Measurements from ENCODE around the gene LRRN4. TPM values are rescaled to one million over a fixed set of nuclear protein-coding genes. Genes with fewer than 3 reads are reported as not detected.

The LRRN4 gene
- total RNA-seq, 1 experiment from 2014 or later: 0.72 TPM

DNA sequence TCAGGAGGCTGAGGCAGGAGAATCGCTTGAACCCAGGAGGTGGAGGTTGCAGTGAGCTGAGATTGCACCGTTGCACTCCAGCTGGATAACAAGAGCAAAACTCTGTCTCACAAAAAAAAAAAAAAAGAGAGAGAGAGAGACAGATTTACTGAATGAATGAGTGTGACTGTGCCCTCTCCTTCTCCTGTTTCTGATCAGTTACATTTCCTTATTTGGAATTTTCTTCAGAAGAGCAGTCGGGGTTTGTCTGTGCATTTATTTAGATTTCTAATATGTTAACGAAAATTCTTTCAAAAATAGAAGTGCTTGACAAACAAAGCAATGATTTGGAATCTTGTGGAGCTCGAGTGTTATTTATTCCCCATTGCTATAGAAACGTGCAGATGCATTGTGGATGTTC, 6.4 kb upstream of the LRRN4 start:
- no peaks in the 10 kb centered on the region for H3K79me2 ChIP-seq (ENCODE audit: low read depth)
- no peak for DNase-seq
- no peaks in the 10 kb centered on the region for H4K20me1 ChIP-seq (ENCODE audit: insufficient read depth)
- POLR2A ChIA-PET (ENCODE audit: unreplicated experiment): no interaction called here
- no TSS peak for BruUV-seq (replicated peaks)
- H3K9me2 ChIP-seq (ENCODE audit: insufficient read depth): peaks cover 3% of the 10 kb centered on the region; the same call in 1 of the 2 replicates
- H3K9me3 ChIP-seq (ENCODE audit: insufficient read depth, low read depth): no peaks in the 10 kb centered on the region; the same call in 1 of the 2 replicates
- intact Hi-C loops (cut with micrococcal nuclease; ENCODE audit: unreplicated experiment): no loop called here
- no peak overlapping the region for H2AFZ ChIP-seq
- H3K4me2 ChIP-seq: no peak overlapping the region
- TF ChIP-seq, protein P1, sequence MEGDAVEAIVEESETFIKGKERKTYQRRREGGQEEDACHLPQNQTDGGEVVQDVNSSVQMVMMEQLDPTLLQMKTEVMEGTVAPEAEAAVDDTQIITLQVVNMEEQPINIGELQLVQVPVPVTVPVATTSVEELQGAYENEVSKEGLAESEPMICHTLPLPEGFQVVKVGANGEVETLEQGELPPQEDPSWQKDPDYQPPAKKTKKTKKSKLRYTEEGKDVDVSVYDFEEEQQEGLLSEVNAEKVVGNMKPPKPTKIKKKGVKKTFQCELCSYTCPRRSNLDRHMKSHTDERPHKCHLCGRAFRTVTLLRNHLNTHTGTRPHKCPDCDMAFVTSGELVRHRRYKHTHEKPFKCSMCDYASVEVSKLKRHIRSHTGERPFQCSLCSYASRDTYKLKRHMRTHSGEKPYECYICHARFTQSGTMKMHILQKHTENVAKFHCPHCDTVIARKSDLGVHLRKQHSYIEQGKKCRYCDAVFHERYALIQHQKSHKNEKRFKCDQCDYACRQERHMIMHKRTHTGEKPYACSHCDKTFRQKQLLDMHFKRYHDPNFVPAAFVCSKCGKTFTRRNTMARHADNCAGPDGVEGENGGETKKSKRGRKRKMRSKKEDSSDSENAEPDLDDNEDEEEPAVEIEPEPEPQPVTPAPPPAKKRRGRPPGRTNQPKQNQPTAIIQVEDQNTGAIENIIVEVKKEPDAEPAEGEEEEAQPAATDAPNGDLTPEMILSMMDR (conservative IDR thresholded peaks at IDR 0.05): no peak
- TF ChIP-seq EZH2 (IDR thresholded peaks at IDR 0.05; ENCODE audit: low read depth): no peak
- no peaks in the 10 kb centered on the region for H3K36me3 ChIP-seq (ENCODE audit: low read depth)
- H3K27ac ChIP-seq: no peak overlapping the region
- H3K27me3 ChIP-seq (ENCODE audit: insufficient read depth, low read depth): no peaks in the 10 kb centered on the region
- H3K4me3 ChIP-seq: no peak overlapping the region
- CTCF ChIA-PET: interaction anchor here (0.7 kb wide), 1 partner anchor 96 kb away, joined by 11 read pairs; no protein-coding TSS in a partner anchor
- peaks cover 4% of the 10 kb centered on the region; the same call in 1 of the 2 replicates for H3F3A ChIP-seq (ENCODE audit: insufficient read depth, low read depth)
- H3K4me1 ChIP-seq (replicated peaks; ENCODE audit: insufficient read depth): peaks cover 11% of the 10 kb centered on the region

- no peaks in the 10 kb centered on the region for H4K20me1 ChIP-seq (ENCODE audit: insufficient read depth)
- H3K9me2 ChIP-seq (ENCODE audit: insufficient read depth): no peaks in the 10 kb centered on the region
- BruUV-seq (replicated peaks): no TSS peak
- H3K4me3 ChIP-seq: no peak overlapping the region
- H3K4me2 ChIP-seq: peak overlapping the region; percentile 48
- no peak for TF ChIP-seq EZH2 (IDR thresholded peaks at IDR 0.05; ENCODE audit: low read depth)
- TF ChIP-seq, protein P1 (conservative IDR thresholded peaks at IDR 0.05): no peak
- intact Hi-C loops (cut with micrococcal nuclease; ENCODE audit: unreplicated experiment): no loop called here
- H3K36me3 ChIP-seq (ENCODE audit: low read depth): no peaks in the 10 kb centered on the region
- ChIA-PET POLR2A (ENCODE audit: unreplicated experiment) (no interaction called here), CTCF (interaction anchor here (0.6 kb wide), 1 partner anchor 27 kb away, joined by 4 read pairs; no protein-coding TSS in a partner anchor)
- H3F3A ChIP-seq (ENCODE audit: insufficient read depth, low read depth): peaks cover 4% of the 10 kb centered on the region; the same call in 1 of the 2 replicates
- no peak overlapping the region for H2AFZ ChIP-seq
- H3K4me1 ChIP-seq (replicated peaks; ENCODE audit: insufficient read depth): peaks cover 17% of the 10 kb centered on the region
- H3K79me2 ChIP-seq (ENCODE audit: low read depth): no peaks in the 10 kb centered on the region
- DNase-seq: peak in 1 of 2 experiments; percentile 71
- H3K27ac ChIP-seq: no peak overlapping the region
- no peaks in the 10 kb centered on the region for H3K27me3 ChIP-seq (ENCODE audit: insufficient read depth, low read depth)
- no peaks in the 10 kb centered on the region; the same call in 1 of the 2 replicates for H3K9me3 ChIP-seq (ENCODE audit: insufficient read depth, low read depth)
Measured at GRCh38 chr20:6058684-6059295, 4.9 kb upstream of the LRRN4 start.

- CTCF ChIA-PET: no interaction called here
- H3K27me3 ChIP-seq (ENCODE audit: insufficient read depth, low read depth): no peaks in the 10 kb centered on the region
- H3K4me1 ChIP-seq (replicated peaks; ENCODE audit: insufficient read depth): peaks cover 27% of the 10 kb centered on the region
- BruUV-seq (replicated peaks): no TSS peak
- no peaks in the 10 kb centered on the region; the same call in 1 of the 2 replicates for H3K9me3 ChIP-seq (ENCODE audit: insufficient read depth, low read depth)
- no peaks in the 10 kb centered on the region for H4K20me1 ChIP-seq (ENCODE audit: insufficient read depth)
- POLR2A ChIA-PET (ENCODE audit: unreplicated experiment): no interaction called here
- no peaks in the 10 kb centered on the region for H3K36me3 ChIP-seq (ENCODE audit: low read depth)
- H2AFZ ChIP-seq: no peak overlapping the region
- DNase-seq: no peak
- H3K9me2 ChIP-seq (ENCODE audit: insufficient read depth): no peaks in the 10 kb centered on the region
- peaks cover 11% of the 10 kb centered on the region; the same call in 1 of the 2 replicates for H3F3A ChIP-seq (ENCODE audit: insufficient read depth, low read depth)
- no peaks in the 10 kb centered on the region for H3K79me2 ChIP-seq (ENCODE audit: low read depth)
- no peak overlapping the region for H3K4me3 ChIP-seq
- intact Hi-C loops (cut with micrococcal nuclease; ENCODE audit: unreplicated experiment): no loop called here
- peak overlapping the region; percentile 48; the same call in 1 of the 2 replicates for H3K4me2 ChIP-seq
- TF ChIP-seq EZH2 (IDR thresholded peaks at IDR 0.05; ENCODE audit: low read depth): no peak
- TF ChIP-seq, protein P1 (conservative IDR thresholded peaks at IDR 0.05): no peak
- no peak overlapping the region for H3K27ac ChIP-seq
Measured at GRCh38 chr20:6057691-6058090, 3.8 kb upstream of the LRRN4 start.

Data from PC-9 (cell line).